Activated T-cell treated with anti-CD3 and anti-CD28 coated beads, Interleukin-2, amount 50 U/mL, for 1 hour (primary cell): ENCODE data around the gene WDR93.

Experiments
- DNase-seq: peaks from one replicate; pipeline ENCODE4 v3.0.0-alpha.2; 2020

The WDR93 gene

GRCh38 chr15:89693091-89693490, 2.5 kb downstream of the WDR93 start:
- DNase-seq: no peak

GRCh38 chr15:89693696-89694095, 3.1 kb downstream of the WDR93 start:
- no peak for DNase-seq

- DNase-seq: no peak
Measured at GRCh38 chr15:89695198-89695597, 4.6 kb downstream of the WDR93 start.

- no peak for DNase-seq
Measured at GRCh38 chr15:89704411-89704810, 13.8 kb downstream of the WDR93 start.

GRCh38 chr15:89707577-89707976, 17.0 kb downstream of the WDR93 start:
- DNase-seq: no peak

GRCh38 chr15:89714775-89715174, 24.2 kb downstream of the WDR93 start:
- DNase-seq: no peak

GRCh38 chr15:89723031-89723430, 32.4 kb downstream of the WDR93 start:
- DNase-seq: no peak

- DNase-seq: no peak
Measured at GRCh38 chr15:89724621-89725020, 34.0 kb downstream of the WDR93 start.

- no peak for DNase-seq
Measured at GRCh38 chr15:89725064-89725463, 34.5 kb downstream of the WDR93 start.

GRCh38 chr15:89728254-89728653, 37.6 kb downstream of the WDR93 start:
- DNase-seq: no peak

GRCh38 chr15:89731275-89731674, 40.7 kb downstream of the WDR93 start:
- no peak for DNase-seq

- DNase-seq: no peak
Measured at GRCh38 chr15:89732451-89733172, 42.0 kb downstream of the WDR93 start.

GRCh38 chr15:89735773-89736172, 45.2 kb downstream of the WDR93 start:
- DNase-seq: no peak

- peak; percentile 42 for DNase-seq
Measured at GRCh38 chr15:89740137-89740536, 49.5 kb downstream of the WDR93 start.

- no peak for DNase-seq
Measured at GRCh38 chr15:89743011-89743410, 52.4 kb downstream of the WDR93 start.

GRCh38 chr15:89743594-89743993, 53.0 kb downstream of the WDR93 start:
- no peak for DNase-seq

- no peak for DNase-seq
Measured at GRCh38 chr15:89745131-89745530, 54.5 kb downstream of the WDR93 start.

- DNase-seq: no peak
Measured at GRCh38 chr15:89745768-89746167, 55.2 kb downstream of the WDR93 start.

- no peak for DNase-seq
Measured at GRCh38 chr15:89746386-89746780, 55.8 kb downstream of the WDR93 start.

- no peak for DNase-seq
Measured at GRCh38 chr15:89747708-89748682, 57.4 kb downstream of the WDR93 start.

GRCh38 chr15:89749054-89749453, 58.4 kb downstream of the WDR93 start:
- DNase-seq: no peak

GRCh38 chr15:89749526-89749925, 58.9 kb downstream of the WDR93 start:
- no peak for DNase-seq

- DNase-seq: peak; percentile 29
Measured at GRCh38 chr15:89749951-89750559, 59.4 kb downstream of the WDR93 start.
